HepG2 (cell line): ENCODE data around the gene CHST11.

ENCODE experiments used
- AGO1 ChIP-seq: fragments of 200-400 bp; formaldehyde crosslinking; IDR thresholded peaks from 2 replicates; pipeline ENCODE4 v1.6.1; 2017; ENCODE audit warnings: mild to moderate bottlenecking, low read depth, low read length, moderate library complexity; ENCODE audit not compliant: poor library complexity, severe bottlenecking
- ARNT2 ChIP-seq: sonication (generic); formaldehyde crosslinking; IDR thresholded peaks from 2 replicates; pipeline ENCODE4 v1.8.0; 2022; ENCODE audit warnings: mild to moderate bottlenecking, low read depth, missing genetic modification reagents, moderate library complexity
- CTCF ChIP-seq: sonication (generic); formaldehyde crosslinking; IDR thresholded peaks from 2 replicates; pipeline ENCODE4 v1.5.0; 2020; ENCODE audit warnings: mild to moderate bottlenecking, missing genetic modification reagents, moderate library complexity
- EZH2 ChIP-seq: conservative IDR thresholded peaks from 2 replicates; pipeline ENCODE4 v1.6.1; 2012; ENCODE audit warnings: mild to moderate bottlenecking, low read depth, low read length, moderate library complexity
- FOXM1 ChIP-seq: sonication (generic); formaldehyde crosslinking; IDR thresholded peaks from 2 replicates; pipeline ENCODE4 v1.5.0; 2020; ENCODE audit warnings: missing genetic modification reagents
- GABPA ChIP-seq, 2 experiments: IDR thresholded peaks; 2 replicates each; pipeline ENCODE4 v1.6.1; 2011 to 2016; ENCODE audit warnings: low read depth in 2 of 2, low read length in 1 of 2, missing biosample characterization in 1 of 2, missing genetic modification characterization in 1 of 2
- HOMEZ ChIP-seq: IDR thresholded peaks from 2 replicates; pipeline ENCODE4 v1.6.1; 2016; ENCODE audit warnings: low read depth
- JUNB ChIP-seq: sonication (generic); formaldehyde crosslinking; IDR thresholded peaks from 2 replicates; pipeline ENCODE4 v1.8.0; 2022; ENCODE audit warnings: missing genetic modification reagents, mild to moderate bottlenecking, borderline replicate concordance
- MAX ChIP-seq: IDR thresholded peaks from 2 replicates; pipeline ENCODE4 v1.6.1; 2012; ENCODE audit warnings: inconsistent platforms
- PRDM15 ChIP-seq: sonication (generic); formaldehyde crosslinking; IDR thresholded peaks from 2 replicates; pipeline ENCODE4 v1.4.0; 2020; ENCODE audit warnings: missing genetic modification reagents
- RXRA ChIP-seq: sonication (generic); formaldehyde crosslinking; IDR thresholded peaks from 2 replicates; pipeline ENCODE4 v1.5.1; 2020; ENCODE audit warnings: missing genetic modification reagents
- TFE3 ChIP-seq: IDR thresholded peaks from 2 replicates; pipeline ENCODE4 v1.6.1; 2016
- ZNF138 ChIP-seq: sonication (generic); formaldehyde crosslinking; IDR thresholded peaks from 2 replicates; pipeline ENCODE4 v1.5.0; 2020; ENCODE audit warnings: mild to moderate bottlenecking, low read depth, missing genetic modification reagents
- ZNF790 ChIP-seq: sonication (generic); formaldehyde crosslinking; IDR thresholded peaks from 2 replicates; pipeline ENCODE4 v1.8.0; 2022; ENCODE audit warnings: missing genetic modification reagents, mild to moderate bottlenecking, borderline replicate concordance

GRCh38 chr12:104619305-104619704, 162.6 kb downstream of the CHST11 start:
- TF ChIP-seq PRDM15 (CRISPR knock-in tag) = no peak
- TF ChIP-seq HOMEZ (CRISPR knock-in tag) = no peak
- no peak for TF ChIP-seq CTCF (CRISPR knock-in tag)
- no peak for TF ChIP-seq AGO1
- no peak for TF ChIP-seq FOXM1 (CRISPR knock-in tag)
- no peak for TF ChIP-seq RXRA
- TF ChIP-seq TFE3 = no peak
- TF ChIP-seq EZH2 = no peak
- no peak for TF ChIP-seq ARNT2
- TF ChIP-seq MAX = no peak
- no peak for TF ChIP-seq ZNF138 (CRISPR knock-in tag)
- no peak for TF ChIP-seq ZNF790 (CRISPR knock-in tag)
- TF ChIP-seq JUNB (CRISPR knock-in tag) = no peak
- TF ChIP-seq GABPA (IDR thresholded peaks at IDR 0.05; ENCODE audit: low read depth, low read length) = no peak
- TF ChIP-seq GABPA (CRISPR knock-in tag; IDR thresholded peaks at IDR 0.05; ENCODE audit: low read depth) = no peak
